Measurements from ENCODE around the gene PHACTR1. TPM values are rescaled to one million over a fixed set of nuclear protein-coding genes. Genes with fewer than 3 reads are reported as not detected.
A peak's percentile ranks its signal among the peaks of the same experiment; 100 is the strongest.

The PHACTR1 gene
- total RNA-seq, 1 donor from 2014 or later = 0.26 TPM

DNA sequence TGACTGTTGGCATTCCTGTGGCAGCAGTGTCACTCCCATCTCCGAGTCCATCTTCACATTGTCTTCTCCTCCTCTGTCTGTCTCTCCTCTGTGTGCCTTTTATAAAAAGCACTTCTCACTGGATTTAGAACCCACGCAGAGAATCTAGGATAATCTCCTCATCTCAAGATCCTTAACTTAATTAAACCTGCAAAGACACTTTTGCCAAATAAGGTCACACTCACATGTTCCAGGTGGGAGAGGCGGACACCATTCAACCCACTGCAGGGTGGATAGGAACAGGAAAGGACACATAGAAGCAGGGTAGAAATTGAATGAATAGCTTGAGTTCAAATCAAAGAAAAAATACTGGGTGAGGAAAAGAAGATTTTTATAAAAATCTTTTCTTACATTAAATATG, 292.5 kb downstream of the PHACTR1 start:
- Mint-ChIP-seq H3K27me3 (peaks cover 53% of the 10 kb centered on the region), H3K4me3 (no peak overlapping the region), H3K27ac (no peak overlapping the region), H3K4me1 (peaks cover 4% of the 10 kb centered on the region), H3K36me3 (ENCODE audit: low read depth) (no peaks in the 10 kb centered on the region), H3K9me3 (no peaks in the 10 kb centered on the region)
- intact Hi-C loops (cut with micrococcal nuclease) = no loop called here
- no peak for DNase-seq

- Mint-ChIP-seq H3K27me3 (peaks cover 53% of the 10 kb centered on the region), H3K4me3 (no peak overlapping the region), H3K4me1 (peaks cover 4% of the 10 kb centered on the region), H3K27ac (no peak overlapping the region), H3K9me3 (no peaks in the 10 kb centered on the region), H3K36me3 (ENCODE audit: low read depth) (no peaks in the 10 kb centered on the region)
- DNase-seq = no peak
- intact Hi-C loops (cut with micrococcal nuclease) = no loop called here
These were observed 292.9 kb downstream of the PHACTR1 start for GRCh38 chr6:13009461-13009860.

GRCh38 chr6:13011612-13012146, 295.1 kb downstream of the PHACTR1 start:
- no peaks in the 10 kb centered on the region for H3K36me3 Mint-ChIP-seq (ENCODE audit: low read depth)
- intact Hi-C loops (cut with micrococcal nuclease) = no loop called here
- peaks cover 4% of the 10 kb centered on the region for H3K4me1 Mint-ChIP-seq
- no peak for DNase-seq
- peaks cover 62% of the 10 kb centered on the region for H3K27me3 Mint-ChIP-seq
- H3K27ac Mint-ChIP-seq = no peak overlapping the region
- H3K9me3 Mint-ChIP-seq = no peaks in the 10 kb centered on the region
- no peak overlapping the region for H3K4me3 Mint-ChIP-seq

GRCh38 chr6:13012296-13012695, 295.7 kb downstream of the PHACTR1 start:
- Mint-ChIP-seq H3K4me3 (no peak overlapping the region), H3K36me3 (ENCODE audit: low read depth) (no peaks in the 10 kb centered on the region), H3K27ac (no peak overlapping the region), H3K9me3 (no peaks in the 10 kb centered on the region), H3K27me3 (peaks cover 63% of the 10 kb centered on the region), H3K4me1 (peaks cover 4% of the 10 kb centered on the region)
- intact Hi-C loops (cut with micrococcal nuclease) = no loop called here
- no peak for DNase-seq

- peak overlapping the region; percentile 71 for H3K4me3 Mint-ChIP-seq
- intact Hi-C loops (cut with micrococcal nuclease) = no loop called here
- no peaks in the 10 kb centered on the region for H3K36me3 Mint-ChIP-seq (ENCODE audit: low read depth)
- peak; percentile 57 for DNase-seq
- H3K27me3 Mint-ChIP-seq = peaks cover 62% of the 10 kb centered on the region
- H3K9me3 Mint-ChIP-seq = no peaks in the 10 kb centered on the region
- H3K27ac Mint-ChIP-seq = no peak overlapping the region
- H3K4me1 Mint-ChIP-seq = peaks cover 4% of the 10 kb centered on the region
These were observed 296.6 kb downstream of the PHACTR1 start for GRCh38 chr6:13012977-13013680.

DNA sequence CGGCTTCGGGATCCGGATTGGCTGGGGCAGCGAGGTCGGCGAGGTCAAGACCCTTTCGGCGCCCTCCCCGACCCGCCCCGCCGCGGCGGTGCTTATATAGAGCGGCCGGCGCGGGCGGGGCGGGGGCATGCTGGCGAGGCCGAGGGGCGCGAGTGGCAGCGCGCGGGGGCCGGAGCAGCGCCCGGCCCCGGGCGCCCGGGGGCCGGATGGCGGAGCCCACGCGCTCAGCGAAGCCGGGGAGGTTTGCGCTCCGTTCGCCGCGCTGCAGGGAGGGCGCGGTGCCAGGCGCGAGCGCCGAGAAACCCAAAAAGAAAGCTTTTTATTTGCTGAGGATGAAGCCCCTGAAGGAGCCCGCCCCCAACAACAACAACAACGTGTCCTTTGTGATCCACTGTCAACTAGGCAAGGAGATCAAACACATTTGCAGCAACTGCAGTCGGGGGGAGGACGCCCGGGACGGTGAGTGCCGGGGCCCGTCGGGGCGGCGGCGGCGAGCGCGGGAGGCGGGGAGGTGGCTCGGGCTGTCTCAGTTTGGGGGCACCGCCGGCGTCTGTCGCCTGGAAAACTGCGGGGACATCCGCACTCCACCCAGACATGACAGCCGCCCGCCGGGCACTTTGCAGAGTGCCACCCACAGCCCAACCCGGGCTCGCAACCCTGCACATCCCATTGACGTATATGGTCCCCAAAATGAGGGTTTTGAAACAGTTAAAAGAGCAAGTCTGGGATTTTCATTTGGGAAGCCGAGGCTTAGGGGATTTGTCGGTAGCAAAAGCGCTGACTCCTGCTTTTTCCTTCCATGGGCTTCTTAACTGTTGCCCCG, 297.3 kb downstream of the PHACTR1 start:
- DNase-seq = no peak
- intact Hi-C loops (cut with micrococcal nuclease) = no loop called here
- Mint-ChIP-seq H3K4me1 (peaks cover 4% of the 10 kb centered on the region), H3K4me3 (peak overlapping the region; percentile 71), H3K9me3 (no peaks in the 10 kb centered on the region), H3K27me3 (peaks cover 65% of the 10 kb centered on the region), H3K36me3 (ENCODE audit: low read depth) (no peaks in the 10 kb centered on the region), H3K27ac (no peak overlapping the region)

- Mint-ChIP-seq H3K4me1 (peaks cover 4% of the 10 kb centered on the region), H3K27me3 (peaks cover 58% of the 10 kb centered on the region), H3K36me3 (ENCODE audit: low read depth) (no peaks in the 10 kb centered on the region), H3K9me3 (no peaks in the 10 kb centered on the region), H3K27ac (no peak overlapping the region), H3K4me3 (no peak overlapping the region)
- intact Hi-C loops (cut with micrococcal nuclease) = no loop called here
- DNase-seq = no peak
These were observed 298.2 kb downstream of the PHACTR1 start for GRCh38 chr6:13014504-13015378.

DNA sequence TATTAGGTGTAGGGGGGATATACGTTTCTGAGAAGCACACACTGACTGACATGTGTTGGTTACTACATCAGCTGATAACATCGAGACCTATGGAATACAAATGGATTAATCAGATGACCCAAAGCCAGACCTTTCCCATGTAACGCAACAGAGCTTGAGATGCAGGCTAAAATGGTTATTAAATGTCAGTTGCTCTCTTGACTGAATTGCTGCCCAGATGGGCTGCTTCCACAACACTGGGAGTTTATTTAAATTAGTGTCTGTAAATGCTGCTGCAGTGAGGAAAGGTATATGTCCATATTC, 298.8 kb downstream of the PHACTR1 start:
- no peaks in the 10 kb centered on the region for H3K9me3 Mint-ChIP-seq
- no peak for DNase-seq
- intact Hi-C loops (cut with micrococcal nuclease) = no loop called here
- H3K4me3 Mint-ChIP-seq = no peak overlapping the region
- H3K36me3 Mint-ChIP-seq (ENCODE audit: low read depth) = no peaks in the 10 kb centered on the region
- no peak overlapping the region for H3K27ac Mint-ChIP-seq
- peaks cover 54% of the 10 kb centered on the region for H3K27me3 Mint-ChIP-seq
- peaks cover 4% of the 10 kb centered on the region for H3K4me1 Mint-ChIP-seq

- DNase-seq = no peak
- Mint-ChIP-seq H3K4me3 (no peak overlapping the region), H3K36me3 (ENCODE audit: low read depth) (no peaks in the 10 kb centered on the region), H3K4me1 (no peaks in the 10 kb centered on the region), H3K27ac (no peak overlapping the region), H3K27me3 (peaks cover 14% of the 10 kb centered on the region), H3K9me3 (no peaks in the 10 kb centered on the region)
- intact Hi-C loops (cut with micrococcal nuclease) = no loop called here
These were observed 308.0 kb downstream of the PHACTR1 start for GRCh38 chr6:13024616-13025015.

- H3K4me1 Mint-ChIP-seq = no peaks in the 10 kb centered on the region
- H3K27ac Mint-ChIP-seq = no peak overlapping the region
- H3K36me3 Mint-ChIP-seq (ENCODE audit: low read depth) = no peaks in the 10 kb centered on the region
- H3K4me3 Mint-ChIP-seq = no peak overlapping the region
- intact Hi-C loops (cut with micrococcal nuclease) = no loop called here
- H3K9me3 Mint-ChIP-seq = no peaks in the 10 kb centered on the region
- peaks cover 14% of the 10 kb centered on the region for H3K27me3 Mint-ChIP-seq
- DNase-seq = no peak
These were observed 309.4 kb downstream of the PHACTR1 start for GRCh38 chr6:13025893-13026499.

- no peak overlapping the region for H3K27ac Mint-ChIP-seq
- no peak overlapping the region for H3K4me3 Mint-ChIP-seq
- peaks cover 18% of the 10 kb centered on the region for H3K27me3 Mint-ChIP-seq
- no peaks in the 10 kb centered on the region for H3K9me3 Mint-ChIP-seq
- no peaks in the 10 kb centered on the region for H3K36me3 Mint-ChIP-seq (ENCODE audit: low read depth)
- intact Hi-C loops (cut with micrococcal nuclease) = no loop called here
- no peaks in the 10 kb centered on the region for H3K4me1 Mint-ChIP-seq
- DNase-seq = no peak
These were observed 310.0 kb downstream of the PHACTR1 start for GRCh38 chr6:13026557-13026956.

- no peak for DNase-seq
- H3K9me3 Mint-ChIP-seq = no peaks in the 10 kb centered on the region
- H3K4me3 Mint-ChIP-seq = no peak overlapping the region
- H3K27ac Mint-ChIP-seq = no peak overlapping the region
- no peaks in the 10 kb centered on the region for H3K4me1 Mint-ChIP-seq
- intact Hi-C loops (cut with micrococcal nuclease) = no loop called here
- H3K27me3 Mint-ChIP-seq = peaks cover 21% of the 10 kb centered on the region
- no peaks in the 10 kb centered on the region for H3K36me3 Mint-ChIP-seq (ENCODE audit: low read depth)
These were observed 310.6 kb downstream of the PHACTR1 start for GRCh38 chr6:13027207-13027606.

- Mint-ChIP-seq H3K27me3 (peaks cover 26% of the 10 kb centered on the region), H3K36me3 (ENCODE audit: low read depth) (no peaks in the 10 kb centered on the region), H3K4me3 (no peak overlapping the region), H3K9me3 (no peaks in the 10 kb centered on the region), H3K4me1 (no peaks in the 10 kb centered on the region), H3K27ac (no peak overlapping the region)
- no peak for DNase-seq
- intact Hi-C loops (cut with micrococcal nuclease) = no loop called here
These were observed 313.8 kb downstream of the PHACTR1 start for GRCh38 chr6:13030396-13030795.
